CD4-positive, alpha-beta T cell (primary cell): ENCODE measurements around the gene RYR3. TPM values are rescaled to one million over a fixed set of nuclear protein-coding genes. Genes with fewer than 3 reads are reported as not detected.

Source experiments
- ATAC-seq: fragments of 200-7000 bp; cut with Tn5 transposase; one replicate; pipeline ENCODE4 v1.10.0; 2022; ENCODE audit warnings: mild to moderate bottlenecking; ENCODE audit not compliant: poor library complexity
- CTCF ChIA-PET: fragments of 350-600 bp; sonication (Branson Sonifier 250); formaldehyde crosslinking; loops from one replicate; lab custom pipeline; 2021; ENCODE audit warnings: antibody characterized with exemption, inconsistent platforms; lab: Charles Lee
- POLR2A ChIA-PET: fragments of 350-600 bp; sonication (Branson Sonifier 250); formaldehyde crosslinking; loops from one replicate; lab custom pipeline; 2021; ENCODE audit warnings: antibody characterized with exemption, inconsistent platforms; lab: Charles Lee
- DNase-seq, 14 experiments: peaks; one replicate each; pipeline ENCODE4 v3.0.0-alpha.2; 2013 to 2020; ENCODE audit warnings: mixed read lengths in 2 of 14
- H3K27ac ChIP-seq, 2 donors: one replicate each; pipeline versions ENCODE4 v1.5.1 to v1.7.0; 2013; ENCODE audit warnings: low read length in 2 of 2, low read depth in 1 of 2, mild to moderate bottlenecking in 1 of 2
- H3K27me3 ChIP-seq, 2 experiments: 1 replicate in 1 of 2; 2 replicates in 1 of 2; pipeline versions ENCODE4 v1.6.1 to v1.7.0; 2013; ENCODE audit warnings: low read length in 2 of 2, control low read depth in 1 of 2, mild to moderate bottlenecking in 1 of 2, moderate library complexity in 1 of 2; ENCODE audit not compliant: insufficient read depth in 2 of 2, control insufficient read depth in 1 of 2
- H3K36me3 ChIP-seq: one replicate; pipeline ENCODE4 v1.6.1; 2013; ENCODE audit warnings: low read length, control low read depth; ENCODE audit not compliant: insufficient read depth
- H3K4me1 ChIP-seq: one replicate; pipeline ENCODE4 v1.6.1; 2013; ENCODE audit warnings: low read length, control low read depth; ENCODE audit not compliant: insufficient read depth
- H3K4me3 ChIP-seq: one replicate; pipeline ENCODE4 v1.5.1; 2013; ENCODE audit warnings: mild to moderate bottlenecking, low read length, moderate library complexity
- H3K9me3 ChIP-seq, 2 experiments: 1 replicate in 1 of 2; 2 replicates in 1 of 2; pipeline versions ENCODE4 v1.6.1 to v1.7.0; 2013; ENCODE audit warnings: low read length in 2 of 2, mild to moderate bottlenecking in 2 of 2, control low read depth in 1 of 2, moderate library complexity in 1 of 2; ENCODE audit not compliant: control insufficient read depth in 1 of 2, insufficient read depth in 1 of 2
- H3K27ac Mint-ChIP-seq: one replicate; pipeline ENCODE4 v1.8.0; 2020; ENCODE audit warnings: mixed read lengths
- H3K27me3 Mint-ChIP-seq: one replicate; pipeline ENCODE4 v1.8.0; 2021; ENCODE audit warnings: mixed read lengths
- H3K36me3 Mint-ChIP-seq: one replicate; pipeline ENCODE4 v1.8.0; 2021; ENCODE audit warnings: low read depth, mixed read lengths
- H3K4me1 Mint-ChIP-seq: one replicate; pipeline ENCODE4 v1.8.0; 2021; ENCODE audit warnings: low read depth, mixed read lengths
- H3K4me3 Mint-ChIP-seq: one replicate; pipeline ENCODE4 v1.8.0; 2020; ENCODE audit warnings: mild to moderate bottlenecking, mixed read lengths
- H3K9me3 Mint-ChIP-seq: one replicate; pipeline ENCODE4 v1.8.0; 2020; ENCODE audit warnings: mixed read lengths
- CTCF ChIP-seq: fragments of 200-600 bp; IDR thresholded peaks from one replicate; pipeline ENCODE4 v1.8.0; 2022; ENCODE audit warnings: antibody characterized with exemption, mild to moderate bottlenecking
- intact Hi-C, 2 experiments: fragments of 100-400 bp; cut with DNase I in 1 of 2; cut with micrococcal nuclease in 1 of 2; formaldehyde crosslinking; loops; one replicate each; pipeline versions ENCODE4 v1.15.1 to v1.9.0; 2023 to 2025; cut with DNase I, micrococcal nuclease
- total RNA-seq, 174 experiments: library from RNA in 2 of 174; stranded (reverse) in 2 of 174; gene quantifications; one replicate each; pipeline ENCODE4 v1.2.3 and lab custom pipeline; 2021 to 2026

The RYR3 gene
- total RNA-seq, 2 experiments from 2014 or later: not detected

- Mint-ChIP-seq H3K27ac (no peak overlapping the region), H3K4me3 (no peak overlapping the region), H3K4me1 (no peaks in the 10 kb centered on the region), H3K36me3 (no peaks in the 10 kb centered on the region), H3K27me3 (no peaks in the 10 kb centered on the region), H3K9me3 (no peaks in the 10 kb centered on the region)
- H3K4me1 ChIP-seq: no peaks in the 10 kb centered on the region
- CTCF ChIA-PET: no interaction called here
- H3K36me3 ChIP-seq: no peaks in the 10 kb centered on the region
- intact Hi-C loops: no loop called here
- POLR2A ChIA-PET: no interaction called here
- H3K27ac ChIP-seq: no peak overlapping the region
- TF ChIP-seq CTCF: no peak
- ATAC-seq: no peak
- no peaks in the 10 kb centered on the region for H3K9me3 ChIP-seq
- no peak for DNase-seq
- H3K27me3 ChIP-seq: no peaks in the 10 kb centered on the region
- no peak overlapping the region for H3K4me3 ChIP-seq
Observed at GRCh38 chr15:33852094-33852493, 541.3 kb downstream of the RYR3 start.

GRCh38 chr15:33852570-33852969, 541.8 kb downstream of the RYR3 start:
- Histone ChIP-seq H3K4me3 (no peak overlapping the region), H3K4me1 (no peaks in the 10 kb centered on the region), H3K36me3 (no peaks in the 10 kb centered on the region), H3K27ac (no peak overlapping the region), H3K9me3 (no peaks in the 10 kb centered on the region), H3K27me3 (no peaks in the 10 kb centered on the region)
- intact Hi-C loops: no loop called here
- no peak for TF ChIP-seq CTCF
- Mint-ChIP-seq H3K4me1 (no peaks in the 10 kb centered on the region), H3K27me3 (no peaks in the 10 kb centered on the region), H3K9me3 (no peaks in the 10 kb centered on the region), H3K4me3 (no peak overlapping the region), H3K36me3 (no peaks in the 10 kb centered on the region), H3K27ac (no peak overlapping the region)
- ChIA-PET POLR2A (no interaction called here), CTCF (no interaction called here)
- DNase-seq: no peak
- no peak for ATAC-seq

- ChIA-PET POLR2A (no interaction called here), CTCF (no interaction called here)
- no peaks in the 10 kb centered on the region for H3K36me3 ChIP-seq
- Mint-ChIP-seq H3K4me3 (no peak overlapping the region), H3K4me1 (no peaks in the 10 kb centered on the region), H3K36me3 (peaks cover 9% of the 10 kb centered on the region), H3K27ac (no peak overlapping the region), H3K27me3 (no peaks in the 10 kb centered on the region), H3K9me3 (no peaks in the 10 kb centered on the region)
- ATAC-seq (no peak), DNase-seq (no peak)
- H3K9me3 ChIP-seq: no peaks in the 10 kb centered on the region
- intact Hi-C loops: no loop called here
- H3K27me3 ChIP-seq: no peaks in the 10 kb centered on the region
- no peaks in the 10 kb centered on the region for H3K4me1 ChIP-seq
- no peak overlapping the region for H3K27ac ChIP-seq
- no peak for TF ChIP-seq CTCF
- no peak overlapping the region for H3K4me3 ChIP-seq
Observed at GRCh38 chr15:33857726-33858125, 547.0 kb downstream of the RYR3 start.
